ENCODE results near the gene KCTD11.
A peak's percentile ranks its signal among the peaks of the same experiment; 100 is the strongest.

KCTD11 gene

DNA sequence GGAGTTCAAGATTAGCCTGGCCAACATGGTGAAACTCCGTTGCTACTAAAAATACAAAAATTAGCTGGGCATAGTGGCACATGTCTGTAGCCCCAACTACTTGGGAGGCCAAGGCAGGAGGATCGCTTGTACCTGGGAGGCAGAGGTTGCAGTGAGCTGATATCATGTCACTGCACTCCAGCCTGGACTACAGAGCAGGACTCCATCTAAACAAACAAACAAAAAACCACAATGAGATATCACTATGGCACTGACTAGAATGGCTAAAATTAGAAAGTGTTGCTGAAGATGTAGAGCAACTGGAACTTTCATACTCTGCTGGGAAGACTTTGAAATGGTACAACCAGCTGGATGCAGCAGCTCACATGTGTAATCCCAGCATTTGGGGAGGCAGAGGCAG lies 22.4 kb downstream of the KCTD11 start:
- Mint-ChIP-seq H3K27ac (no peak overlapping the region), H3K27me3 (ENCODE audit: low read depth) (peaks cover 39% of the 10 kb centered on the region), H3K36me3 (ENCODE audit: low read depth) (no peaks in the 10 kb centered on the region), H3K9me3 (peaks cover 4% of the 10 kb centered on the region), H3K4me1 (no peaks in the 10 kb centered on the region), H3K4me3 (no peak overlapping the region)
- TF ChIP-seq, protein P1, sequence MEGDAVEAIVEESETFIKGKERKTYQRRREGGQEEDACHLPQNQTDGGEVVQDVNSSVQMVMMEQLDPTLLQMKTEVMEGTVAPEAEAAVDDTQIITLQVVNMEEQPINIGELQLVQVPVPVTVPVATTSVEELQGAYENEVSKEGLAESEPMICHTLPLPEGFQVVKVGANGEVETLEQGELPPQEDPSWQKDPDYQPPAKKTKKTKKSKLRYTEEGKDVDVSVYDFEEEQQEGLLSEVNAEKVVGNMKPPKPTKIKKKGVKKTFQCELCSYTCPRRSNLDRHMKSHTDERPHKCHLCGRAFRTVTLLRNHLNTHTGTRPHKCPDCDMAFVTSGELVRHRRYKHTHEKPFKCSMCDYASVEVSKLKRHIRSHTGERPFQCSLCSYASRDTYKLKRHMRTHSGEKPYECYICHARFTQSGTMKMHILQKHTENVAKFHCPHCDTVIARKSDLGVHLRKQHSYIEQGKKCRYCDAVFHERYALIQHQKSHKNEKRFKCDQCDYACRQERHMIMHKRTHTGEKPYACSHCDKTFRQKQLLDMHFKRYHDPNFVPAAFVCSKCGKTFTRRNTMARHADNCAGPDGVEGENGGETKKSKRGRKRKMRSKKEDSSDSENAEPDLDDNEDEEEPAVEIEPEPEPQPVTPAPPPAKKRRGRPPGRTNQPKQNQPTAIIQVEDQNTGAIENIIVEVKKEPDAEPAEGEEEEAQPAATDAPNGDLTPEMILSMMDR (IDR thresholded peaks at IDR 0.05; ENCODE audit: unreplicated experiment in 3 of 3), result no peak

DNA sequence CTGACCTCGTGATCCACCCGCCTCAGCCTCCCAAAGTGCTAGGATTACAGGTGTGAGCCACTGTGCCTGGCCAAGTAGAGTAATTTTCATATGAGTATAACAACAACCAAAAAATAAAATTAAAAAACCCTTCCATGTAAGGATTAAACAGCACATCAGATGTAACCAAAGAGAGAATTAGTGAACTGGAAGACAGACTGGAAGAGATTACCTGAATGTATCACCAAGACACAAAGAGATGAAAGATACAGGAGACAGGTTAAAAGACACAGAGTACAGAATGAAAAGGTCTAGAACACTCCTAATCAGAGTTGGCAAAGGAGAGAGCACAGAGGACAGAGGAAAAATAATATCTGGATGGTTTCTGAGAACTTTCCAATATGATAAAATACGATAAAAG lies 27.2 kb downstream of the KCTD11 start:
- no peaks in the 10 kb centered on the region for H3K36me3 Mint-ChIP-seq (ENCODE audit: low read depth)
- peaks cover 9% of the 10 kb centered on the region for H3K9me3 Mint-ChIP-seq
- TF ChIP-seq, protein P1 (IDR thresholded peaks at IDR 0.05; ENCODE audit: unreplicated experiment in 3 of 3), result no peak
- H3K4me1 Mint-ChIP-seq, result peaks cover 5% of the 10 kb centered on the region
- H3K27me3 Mint-ChIP-seq (ENCODE audit: low read depth), result peaks cover 71% of the 10 kb centered on the region
- H3K27ac Mint-ChIP-seq, result no peak overlapping the region
- peak overlapping the region in 1 of 3 experiments; percentile 7 for H3K4me3 Mint-ChIP-seq

DNA sequence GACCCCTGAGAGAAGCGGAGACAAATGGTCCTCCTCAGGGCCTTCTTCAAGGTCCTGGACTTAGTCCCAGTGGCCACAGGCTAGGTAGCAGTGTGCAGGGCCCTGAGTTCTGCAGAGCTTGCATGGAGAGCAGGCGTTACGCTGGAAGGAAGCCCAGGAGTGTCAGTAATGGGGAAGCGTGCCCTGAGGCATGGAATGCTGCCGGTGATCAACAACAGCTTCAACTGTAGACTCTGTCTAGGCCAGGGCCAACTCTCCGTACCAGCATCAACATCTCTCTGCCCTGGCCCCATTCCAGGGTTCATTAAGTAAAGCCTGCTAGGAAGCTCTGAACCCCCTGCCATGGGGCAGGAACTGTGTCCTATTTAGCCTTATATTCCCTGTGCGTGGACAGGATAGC lies 28.4 kb downstream of the KCTD11 start:
- Mint-ChIP-seq H3K36me3 (ENCODE audit: low read depth) (no peaks in the 10 kb centered on the region), H3K27ac (peak overlapping the region in 2 of 3 experiments; percentile 4 to 53), H3K9me3 (peaks cover 9% of the 10 kb centered on the region), H3K4me1 (peaks cover 5% of the 10 kb centered on the region), H3K27me3 (ENCODE audit: low read depth) (peaks cover 81% of the 10 kb centered on the region), H3K4me3 (peak overlapping the region; percentile 78 to 79 (median 78))
- TF ChIP-seq, protein P1 (IDR thresholded peaks at IDR 0.05; ENCODE audit: unreplicated experiment in 3 of 3), result no peak

DNA sequence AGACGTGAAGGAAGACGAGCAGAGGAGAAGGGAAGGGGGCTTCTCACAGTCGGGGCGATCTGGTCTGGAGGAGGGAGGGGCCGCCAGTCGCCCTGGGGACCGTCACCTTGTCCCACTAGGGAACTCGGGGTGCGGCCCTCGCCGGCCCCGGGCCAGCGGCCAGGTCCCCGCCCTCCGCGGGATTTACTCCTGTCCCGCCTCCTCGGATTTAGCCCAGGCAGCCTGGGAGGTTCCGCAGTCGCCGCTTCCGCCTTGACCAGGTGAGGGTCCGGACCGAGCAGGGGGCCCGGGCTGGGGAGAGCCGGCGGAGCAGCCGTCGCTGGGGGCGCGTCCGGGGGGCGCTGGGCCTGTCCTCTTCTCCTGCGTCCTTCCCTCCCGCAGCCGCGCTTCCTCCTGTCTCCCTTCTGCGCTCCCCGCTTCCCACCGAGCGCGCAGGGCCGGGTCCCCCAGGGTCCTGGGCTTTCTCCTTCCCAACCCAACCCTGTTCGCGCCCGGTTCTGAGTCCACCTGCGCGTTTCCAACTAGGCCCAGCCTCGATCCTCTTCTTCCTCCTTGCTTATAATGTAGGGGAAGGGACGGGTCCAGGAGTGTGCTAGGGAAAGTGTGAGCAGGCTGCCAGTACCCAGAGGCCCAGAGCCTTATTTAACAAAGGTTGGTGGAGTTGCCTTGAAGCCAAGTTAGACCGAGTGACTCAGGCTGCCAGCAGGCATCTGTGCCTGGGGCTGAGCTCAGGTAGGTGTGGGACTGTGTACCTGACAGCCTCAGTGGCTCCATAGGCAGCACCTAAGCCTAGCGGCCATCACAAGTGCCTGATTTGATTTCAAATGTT lies 29.1 kb downstream of the KCTD11 start, which contains the start of gene TNK1:
TNK1 (plus strand) TSS at position 235 of the 829 bp plus-strand sequence. CDS start 1,838 bp downstream, outside the sequence.
- TF ChIP-seq, protein P1 (IDR thresholded peaks at IDR 0.05; ENCODE audit: unreplicated experiment in 3 of 3), result no peak
- peak within 1 kb of the TSS in 2 of 3 experiments; percentile 4 to 53 for H3K27ac Mint-ChIP-seq
- peaks cover 85% of the 10 kb centered on the region for H3K27me3 Mint-ChIP-seq (ENCODE audit: low read depth)
- peak within 1 kb of the TSS; percentile 78 to 79 (median 78) for H3K4me3 Mint-ChIP-seq
- H3K9me3 Mint-ChIP-seq, result peaks cover 9% of the 10 kb centered on the region
- H3K4me1 Mint-ChIP-seq, result peaks cover 5% of the 10 kb centered on the region
- H3K36me3 Mint-ChIP-seq (ENCODE audit: low read depth), result no peaks in the 10 kb centered on the region

DNA sequence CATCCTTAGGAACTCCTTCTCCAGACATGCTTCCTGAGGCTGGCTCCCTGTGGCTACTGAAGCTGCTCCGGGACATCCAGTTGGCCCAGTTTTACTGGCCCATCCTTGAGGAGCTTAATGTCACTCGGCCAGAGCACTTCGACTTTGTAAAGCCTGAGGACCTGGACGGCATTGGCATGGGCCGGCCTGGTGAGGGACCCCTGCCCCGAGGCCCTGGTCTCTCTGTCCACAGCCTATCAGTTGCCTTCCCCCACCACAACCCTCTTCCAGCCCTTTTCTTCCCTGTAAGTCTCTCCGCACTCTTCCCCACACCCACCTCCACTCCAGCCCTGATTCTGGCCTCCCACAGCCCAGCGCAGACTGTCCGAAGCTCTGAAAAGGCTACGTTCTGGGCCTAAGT lies 30.9 kb downstream of the KCTD11 start:
- Mint-ChIP-seq H3K4me3 (peak overlapping the region in 1 of 3 experiments; percentile 32), H3K27me3 (ENCODE audit: low read depth) (peaks cover 70% of the 10 kb centered on the region), H3K27ac (no peak overlapping the region), H3K4me1 (peaks cover 5% of the 10 kb centered on the region), H3K36me3 (ENCODE audit: low read depth) (peaks cover 4% of the 10 kb centered on the region), H3K9me3 (peaks cover 9% of the 10 kb centered on the region)
- TF ChIP-seq, protein P1 (IDR thresholded peaks at IDR 0.05; ENCODE audit: unreplicated experiment in 3 of 3), result no peak
